Heart left ventricle (tissue), 16 donors: Measurements from ENCODE around the gene HHAT. TPM values are rescaled to one million over a fixed set of nuclear protein-coding genes. Genes with fewer than 3 reads are reported as not detected.

Source experiments
- ATAC-seq, 4 donors: fragments of 200-7000 bp; cut with Tn5 transposase; one replicate each; pipeline ENCODE4 v1.9.1; 2020 to 2022; ENCODE audit warnings: moderate library complexity in 4 of 4, mild to moderate bottlenecking in 3 of 4, moderate number of reproducible peaks in 1 of 4
- DNase-seq, 5 donors: peaks; one replicate each; pipeline ENCODE4 v3.0.0-alpha.2; 2020
- H3K27ac ChIP-seq, 12 donors: fragments of 200-600 bp; sonication (generic) in 4 of 12; one replicate each; pipeline versions ENCODE4 v1.5.0 to v1.8.0; 2016 to 2022; ENCODE audit warnings: mild to moderate bottlenecking in 2 of 12
- H3K27me3 ChIP-seq, 9 donors: fragments of 200-600 bp; sonication (generic) in 2 of 9; one replicate each; pipeline versions ENCODE4 v1.5.1 to v1.8.0; 2016 to 2022; ENCODE audit warnings: mild to moderate bottlenecking in 3 of 9
- H3K36me3 ChIP-seq, 9 donors: fragments of 200-600 bp; sonication (generic) in 2 of 9; one replicate each; pipeline versions ENCODE4 v1.5.0 to v1.8.0; 2018 to 2022; ENCODE audit warnings: mild to moderate bottlenecking in 2 of 9
- H3K4me1 ChIP-seq, 12 donors: fragments of 200-600 bp; sonication (generic) in 4 of 12; one replicate each; pipeline versions ENCODE4 v1.5.0 to v1.8.0; 2016 to 2022; ENCODE audit warnings: mild to moderate bottlenecking in 3 of 12
- H3K4me3 ChIP-seq, 12 donors: fragments of 200-600 bp; sonication (generic) in 4 of 12; one replicate each; pipeline versions ENCODE4 v1.5.0 to v1.8.0; 2017 to 2022; ENCODE audit warnings: mild to moderate bottlenecking in 9 of 12, moderate library complexity in 4 of 12
- H3K9me3 ChIP-seq, 12 donors: fragments of 200-600 bp; sonication (generic) in 4 of 12; one replicate each; pipeline versions ENCODE4 v1.5.0 to v1.8.0; 2016 to 2022; ENCODE audit warnings: mild to moderate bottlenecking in 1 of 12
- CTCF ChIP-seq, 12 donors: fragments of 200-600 bp; sonication (generic) in 4 of 12; IDR thresholded peaks; one replicate each; pipeline versions ENCODE4 v1.5.0 to v1.8.0; 2018 to 2022; ENCODE audit warnings: antibody characterized with exemption in 12 of 12, mild to moderate bottlenecking in 5 of 12
- POLR2A ChIP-seq, 2 donors: fragments of 450-650 bp; IDR thresholded peaks; one replicate each; pipeline ENCODE4 v1.6.1; 2017; ENCODE audit warnings: antibody characterized with exemption in 2 of 2, mild to moderate bottlenecking in 2 of 2, moderate library complexity in 2 of 2
- WGBS, 4 donors: extraction: QIAGEN DNeasy Blood & Tissue Kit in 2 of 4; methylation state at CpG; one replicate each; pipeline versions ENCODE4 v1.1.5 to v1.1.7; 2013 to 2018; 5-methylcytosine and 5-hydroxymethylcytosine counted together
- intact Hi-C, 10 donors: fragments of 100-400 bp; cut with DNase I; formaldehyde crosslinking; loops; one replicate each; pipeline versions ENCODE4 v1.11.1 to v1.14.2; 2022
- polyA plus RNA-seq, 2 donors: library from polyadenylated mRNA; stranded (reverse); fragments of 200-250 nt; gene quantifications; one replicate each; pipeline ENCODE4 v1.2.3, GENCODE V29; 2013
- total RNA-seq, 9 donors: library from RNA; depleted of rRNA in 2 of 9; stranded (reverse); fragments of >200 nt in 2 of 9; fragmentation: NEBNext Ultra II Directional in 3 of 9; extraction: Animal tissue kit (Norgen Biotek cat#: 25700) in 3 of 9; gene quantifications; one replicate each; pipeline versions ENCODE4 v1.1.0 to v1.2.4, GENCODE V29; 2016 to 2023
- donor health status: ischemic (EF 13 %, LVEDD 7.1; RV severe dilation, severe dysfunction).
- donor health status: healthy with polysubstance abuse.
- donor health status: DM: no; HTN: yes; CAD: no.
- donor health status: DM: no; HTN: no; CAD: no.
- donor health status: ischemic (EF 25% LVEDD 6.9; RV normal size, moderate dysfunction).
- donor health status: ischemic (EF 25% LVEDD 5.7; RV mildly dilated, moderate dysfunction).
- donor health status: healthy.
- donor health status: DM: yes; HTN: yes; CAD: no.
- donor health status: ischemic (EF 35%, LVEDD 5.7; RV mildly dilated, moderate dysfunction).
- donor health status: nonischemic (EF 11% LVEDD 7.7; RV severe dilation, severe dysfunction).
- donor health status: DM: yes; HTN: yes; CAD: no.
- donor health status: PGD.
- donor health status: ischemic (EF 29% LVEDD 5.4; RV normal size, mild dysfunction).
- donor health status: nonischemic (EF 23%, LVEDD 6.1; RV moderate dilation, normal function).

HHAT gene
- total and polyA plus RNA-seq, 11 donors = 0.98 to 4.7 (median 2.8) TPM

- ATAC-seq (peak in 2 of 4 donors; percentile 63 to 68), DNase-seq (peak; percentile 33 to 77 (median 44))
- 23 to 26% (median 25%) methylated on average over 9 of the region's 9 CpGs for WGBS, 4 donors
- intact Hi-C loops = loop anchor here (1.0 to 10.0 kb wide), 11 partner anchors 175 to 1250 kb away; partner anchors contain the start of genes KCNH1 (in 6 of the 10) and RCOR3 (in 1 of the 10)
- Histone ChIP-seq H3K4me1 (no peaks in the 10 kb centered on the region), H3K9me3 (no peaks in the 10 kb centered on the region), H3K27ac (no peak overlapping the region), H3K36me3 (peaks cover 0 to 10% (median 0%) of the 10 kb centered on the region in 9 donors), H3K27me3 (no peaks in the 10 kb centered on the region), H3K4me3 (no peak overlapping the region)
- TF ChIP-seq CTCF (IDR thresholded peaks at IDR 0.05) = peak; percentile 88 to 99 (median 96)
- TF ChIP-seq POLR2A (IDR thresholded peaks at IDR 0.05) = no peak
Observed at GRCh38 chr1:210407207-210407886, 78.6 kb downstream of the HHAT start.

GRCh38 chr1:210407887-210408252, 79.2 kb downstream of the HHAT start:
- intact Hi-C loops = loop anchor here (1.0 to 10.0 kb wide), 11 partner anchors 174 to 1249 kb away; partner anchors contain the start of genes KCNH1 (in 6 of the 10) and RCOR3 (in 1 of the 10)
- DNase-seq = no peak
- Histone ChIP-seq H3K36me3 (peaks cover 0 to 10% (median 0%) of the 10 kb centered on the region in 9 donors), H3K4me1 (no peaks in the 10 kb centered on the region), H3K9me3 (no peaks in the 10 kb centered on the region), H3K27me3 (no peaks in the 10 kb centered on the region), H3K4me3 (no peak overlapping the region), H3K27ac (no peak overlapping the region)
- 92 to 100% (median 98%) methylated on average over 1 of the region's 1 CpG for WGBS, 4 donors
- TF ChIP-seq CTCF (IDR thresholded peaks at IDR 0.05) (no peak), POLR2A (IDR thresholded peaks at IDR 0.05) (no peak)
- no peak for ATAC-seq

- no peak overlapping the region for H3K27ac ChIP-seq
- no peak overlapping the region for H3K4me3 ChIP-seq
- ATAC-seq = no peak
- peaks cover 0 to 10% (median 0%) of the 10 kb centered on the region in 9 donors for H3K36me3 ChIP-seq
- DNase-seq = no peak
- no peak for TF ChIP-seq CTCF (IDR thresholded peaks at IDR 0.05)
- no peak for TF ChIP-seq POLR2A (IDR thresholded peaks at IDR 0.05)
- no peaks in the 10 kb centered on the region for H3K27me3 ChIP-seq
- WGBS, 4 donors = 95 to 100% (median 99%) methylated on average over 1 of the region's 1 CpG
- intact Hi-C loops = no loop called here
- H3K9me3 ChIP-seq = no peaks in the 10 kb centered on the region
- H3K4me1 ChIP-seq = no peaks in the 10 kb centered on the region
Observed at GRCh38 chr1:210412240-210412639, 83.5 kb downstream of the HHAT start.

GRCh38 chr1:210413951-210414350, 85.2 kb downstream of the HHAT start:
- intact Hi-C loops = no loop called here
- H3K4me1 ChIP-seq = no peaks in the 10 kb centered on the region
- H3K36me3 ChIP-seq = peaks cover 0 to 10% (median 0%) of the 10 kb centered on the region in 9 donors
- DNase-seq (no peak), ATAC-seq (no peak)
- no peak overlapping the region for H3K27ac ChIP-seq
- 73 to 89% (median 85%) methylated on average over 4 of the region's 4 CpGs for WGBS, 4 donors
- no peaks in the 10 kb centered on the region for H3K9me3 ChIP-seq
- no peak overlapping the region for H3K4me3 ChIP-seq
- TF ChIP-seq CTCF (IDR thresholded peaks at IDR 0.05) (no peak), POLR2A (IDR thresholded peaks at IDR 0.05) (no peak)
- no peaks in the 10 kb centered on the region for H3K27me3 ChIP-seq
